Endothelial cell of umbilical vein (primary cell): ENCODE data around the gene EXT2. TPM values are rescaled to one million over a fixed set of nuclear protein-coding genes. Genes with fewer than 3 reads are reported as not detected.

Source experiments
- BruUV-seq: library from RNA; stranded (reverse); fragments of 400-500 nt; replicated peaks from 2 replicates; lab custom pipeline; 2021; lab: Mats Ljungman, UMichigan
- CTCF ChIA-PET: fragments of 300-600, 350-600 bp; sonication (Branson Sonifier 250); formaldehyde crosslinking; loops from one replicate; lab custom pipeline; 2021; ENCODE audit warnings: antibody characterized with exemption, inconsistent platforms; lab: Charles Lee
- POLR2A ChIA-PET: fragments of 300-600, 350-600 bp; sonication (Branson Sonifier 250); formaldehyde crosslinking; loops from one replicate; lab custom pipeline; 2021; ENCODE audit warnings: antibody characterized with exemption, inconsistent platforms; lab: Charles Lee
- DNase-seq: peaks from one replicate; pipeline ENCODE4 v3.0.0-alpha.2; 2011; ENCODE audit warnings: low read depth, low spot score
- FAIRE-seq: peaks from 2 replicates; lab custom pipeline; 2011; peaks lifted over from hg19 to GRCh38; lab: Jason Lieb, UNC
- H2AFZ ChIP-seq: 2 replicates; pipeline ENCODE4 v1.6.0; 2012; ENCODE audit warnings: low read depth, low read length, control low read depth, inconsistent platforms
- H3K27ac ChIP-seq: 2 replicates; pipeline ENCODE4 v1.5.1; 2011; ENCODE audit warnings: low read depth, mild to moderate bottlenecking, control low read depth, low read length, moderate library complexity; ENCODE audit not compliant: insufficient read depth
- H3K27me3 ChIP-seq, 2 experiments: 2 replicates each; pipeline versions ENCODE4 v1.6.0 to v1.6.1; 2011; ENCODE audit warnings: low read length in 2 of 2, mixed read lengths in 1 of 2; ENCODE audit not compliant: control insufficient read depth in 2 of 2, insufficient read depth in 2 of 2
- H3K36me3 ChIP-seq, 2 experiments: 2 replicates in 1 of 2; 3 replicates in 1 of 2; pipeline ENCODE4 v1.5.1; 2011; ENCODE audit warnings: low read length in 2 of 2, mild to moderate bottlenecking in 1 of 2, moderate library complexity in 1 of 2; ENCODE audit not compliant: control insufficient read depth in 2 of 2, insufficient read depth in 2 of 2; ENCODE audit errors: extremely low read depth in 1 of 2
- H3K4me1 ChIP-seq: 3 replicates; pipeline ENCODE4 v1.5.1; 2011; ENCODE audit warnings: mild to moderate bottlenecking, low read length; ENCODE audit not compliant: control insufficient read depth, insufficient read depth; ENCODE audit errors: extremely low read depth
- H3K4me2 ChIP-seq: 2 replicates; pipeline ENCODE4 v1.6.1; 2011; ENCODE audit warnings: low read length, control low read depth, mixed read lengths; ENCODE audit not compliant: insufficient read depth
- H3K4me3 ChIP-seq, 3 experiments: fragments of 200-600 bp in 1 of 3; sonication (generic), shearing (Covaris generic) in 1 of 3; replicated peaks in 1 of 3; 2 replicates each; pipeline ENCODE4 v1.5.1; 2011 to 2016; ENCODE audit warnings: control low read depth in 3 of 3, low read length in 3 of 3, mild to moderate bottlenecking in 2 of 3, inconsistent platforms in 1 of 3, low read depth in 1 of 3, moderate library complexity in 1 of 3; ENCODE audit not compliant: insufficient read depth in 1 of 3
- H3K79me2 ChIP-seq: 2 replicates; pipeline ENCODE4 v1.6.0; 2012; ENCODE audit warnings: low read length, inconsistent platforms; ENCODE audit not compliant: control insufficient read depth, insufficient read depth
- H3K9ac ChIP-seq: replicated peaks from 2 replicates; pipeline ENCODE3; 2011; ENCODE audit warnings: low read length, control low read depth; ENCODE audit not compliant: insufficient read depth; ENCODE audit errors: extremely low read depth
- H3K9me1 ChIP-seq: replicated peaks from 3 replicates; pipeline ENCODE4 v1.6.0; 2011; ENCODE audit warnings: mild to moderate bottlenecking, low read length; ENCODE audit not compliant: control insufficient read depth, insufficient read depth; ENCODE audit errors: extremely low read depth
- H3K9me3 ChIP-seq: replicated peaks from 2 replicates; pipeline ENCODE4 v1.5.1; 2012; ENCODE audit warnings: low read length, inconsistent platforms; ENCODE audit not compliant: control insufficient read depth, insufficient read depth
- H4K20me1 ChIP-seq: replicated peaks from 2 replicates; pipeline ENCODE3; 2011; ENCODE audit warnings: mild to moderate bottlenecking, low read length; ENCODE audit not compliant: control insufficient read depth, insufficient read depth; ENCODE audit errors: extremely low read depth
- CTCF ChIP-seq, 2 donors: IDR thresholded peaks; 1 replicate in 1 of 2; 2 replicates in 1 of 2; pipeline ENCODE4 v1.5.1; 2011; ENCODE audit warnings: low read length in 2 of 2, mild to moderate bottlenecking in 2 of 2, moderate library complexity in 2 of 2, control low read depth in 1 of 2, inconsistent platforms in 1 of 2, low read depth in 1 of 2; ENCODE audit not compliant: insufficient read depth in 1 of 2; ENCODE audit errors: extremely low read depth in 1 of 2
- EZH2 ChIP-seq: IDR thresholded peaks from 2 replicates; pipeline ENCODE4 v1.6.1; 2012; ENCODE audit warnings: borderline replicate concordance, low read depth, mild to moderate bottlenecking, moderate library complexity, low read length, inconsistent platforms; ENCODE audit not compliant: severe bottlenecking
- GATA2 ChIP-seq: IDR thresholded peaks from 2 replicates; pipeline ENCODE4 v1.7.0; 2011; ENCODE audit warnings: low read depth, mild to moderate bottlenecking, moderate library complexity, mixed read lengths, low read length; ENCODE audit not compliant: insufficient read length, insufficient read depth
- MYC ChIP-seq: IDR thresholded peaks from one replicate; pipeline ENCODE4 v1.6.1; 2011; ENCODE audit warnings: mild to moderate bottlenecking, low read depth, low read length
- POLR2AphosphoS5 ChIP-seq: IDR thresholded peaks from 2 replicates; pipeline ENCODE4 v1.6.1; 2012; ENCODE audit warnings: low read depth, mild to moderate bottlenecking, control low read depth, low read length, moderate library complexity; ENCODE audit not compliant: insufficient read depth
- dilution Hi-C: fragments of 300-500 bp; cut with MboI; formaldehyde crosslinking; loops from one replicate; pipeline ENCODE4 v1.15.0; 2019; ENCODE audit warnings: low sequenced_read_pairs; ENCODE audit not compliant: extremely low pct_ligation_motif_present
- intact Hi-C: fragments of 100-400 bp; cut with micrococcal nuclease; formaldehyde crosslinking; loops from one replicate; pipeline ENCODE4 v1.10.0; 2022
- polyA plus RNA-seq, 4 experiments: library from polyadenylated mRNA; depleted of rRNA in 3 of 4; stranded (reverse) in 3 of 4; unstranded in 1 of 4; fragments of >200 nt; gene quantifications; 2 replicates each; pipeline versions ENCODE4 v1.2.1 to v1.2.3, GENCODE V29; 2011 to 2012; ENCODE audit warnings: missing spikeins in 1 of 4
- total RNA-seq: library from RNA; stranded (reverse); gene quantifications from 2 replicates; pipeline ENCODE4 v1.2.3, GENCODE V29; 2021
- TF ChIP-seq, protein P1 (sequence below): IDR thresholded peaks from 2 replicates; pipeline ENCODE4 v1.6.1; 2011; ENCODE audit not compliant: insufficient read depth, insufficient read length

Gene EXT2
- total and polyA plus RNA-seq, 2 donors (not counting 3 experiments of a cell fraction or from before 2014, with no cell fraction given), result 50.9 to 60.3 TPM

DNA sequence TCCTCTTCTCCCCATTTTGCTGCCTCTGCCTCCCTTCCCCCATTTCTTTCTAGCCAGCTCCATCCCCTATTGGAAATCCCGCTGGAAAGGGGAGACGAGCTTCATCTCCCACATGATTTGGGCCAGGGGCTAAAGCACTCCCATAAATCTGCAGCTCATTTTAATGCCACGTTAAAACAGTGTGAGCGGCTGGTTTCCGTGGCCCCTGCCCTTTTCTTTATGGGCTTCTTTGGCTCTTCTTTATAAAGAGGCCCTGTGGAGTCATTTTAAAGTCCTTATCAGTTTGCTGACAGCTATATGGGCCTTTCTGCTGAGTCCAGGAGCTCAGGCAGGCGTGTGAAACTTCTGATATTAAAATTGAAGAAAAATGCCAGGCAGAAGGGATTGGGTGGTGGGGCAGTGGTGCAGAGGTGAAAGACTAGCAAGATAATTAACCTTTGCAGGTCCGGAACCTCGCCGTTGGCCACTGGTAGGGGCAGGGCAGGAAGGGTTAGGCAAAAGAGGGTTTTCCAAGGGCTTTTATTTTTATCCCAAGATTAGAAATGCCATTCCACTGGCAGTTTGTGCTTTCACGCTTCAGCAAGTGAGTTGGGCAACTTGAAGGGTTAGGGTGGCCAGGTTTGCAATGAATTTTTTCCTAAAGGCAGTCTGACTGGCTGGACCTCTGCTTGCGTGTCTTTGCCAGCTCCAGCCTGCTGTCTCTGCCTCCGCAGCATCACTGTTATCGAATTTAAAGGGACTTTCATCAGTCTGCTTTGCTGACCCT lies 44.3 kb downstream of the EXT2 start:
- FAIRE-seq (no peak), DNase-seq (no peak)
- H3K4me3 ChIP-seq, result no peak overlapping the region
- no peaks in the 10 kb centered on the region for H4K20me1 ChIP-seq
- no peaks in the 10 kb centered on the region for H3K36me3 ChIP-seq
- H3K27ac ChIP-seq, result no peak overlapping the region
- H2AFZ ChIP-seq, result no peak overlapping the region
- H3K27me3 ChIP-seq, result no peaks in the 10 kb centered on the region
- no peak overlapping the region for H3K4me2 ChIP-seq
- dilution Hi-C loops (no loop called here), intact Hi-C loops (no loop called here)
- TF ChIP-seq, protein P1, sequence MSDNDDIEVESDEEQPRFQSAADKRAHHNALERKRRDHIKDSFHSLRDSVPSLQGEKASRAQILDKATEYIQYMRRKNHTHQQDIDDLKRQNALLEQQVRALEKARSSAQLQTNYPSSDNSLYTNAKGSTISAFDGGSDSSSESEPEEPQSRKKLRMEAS, result no peak
- TF ChIP-seq POLR2AphosphoS5 (no peak), MYC (no peak), GATA2 (no peak), CTCF (IDR thresholded peaks at IDR 0.05; ENCODE audit: extremely low read depth in 1 of 2, insufficient read depth in 1 of 2, low read depth in 1 of 2, low read length in 2 of 2) (no peak), EZH2 (no peak)
- H3K4me1 ChIP-seq, result peaks cover 6% of the 10 kb centered on the region
- no peaks in the 10 kb centered on the region for H3K9me3 ChIP-seq
- POLR2A ChIA-PET, result no interaction called here
- no TSS peak for BruUV-seq
- H3K9ac ChIP-seq, result no peak overlapping the region
- CTCF ChIA-PET, result interaction anchor here (1.5 to 3.0 kb wide), 3 partner anchors 11 to 45 kb away, joined by 4 to 14 read pairs (median 5); partner anchors contain the start of gene EXT2
- H3K79me2 ChIP-seq, result no peaks in the 10 kb centered on the region
- no peaks in the 10 kb centered on the region for H3K9me1 ChIP-seq
